HG03196 (cell line): ENCODE measurements around the gene HRC.
"Not testable (repeated sequence)": the region's sequence is repeated elsewhere in the genome, so short reads cannot be mapped to it uniquely, and the experiment has no call there.

Experiments used
- ATAC-seq: cut with Tn5 transposase; IDR thresholded peaks from one replicate; pipeline ENCODE4 v1.9.1; 2021; ENCODE audit not compliant: unreplicated experiment

Gene HRC

GRCh38 chr19:49160450-49161189 lies 5.4 kb upstream of the HRC start:
- ATAC-seq: no peak

DNA sequence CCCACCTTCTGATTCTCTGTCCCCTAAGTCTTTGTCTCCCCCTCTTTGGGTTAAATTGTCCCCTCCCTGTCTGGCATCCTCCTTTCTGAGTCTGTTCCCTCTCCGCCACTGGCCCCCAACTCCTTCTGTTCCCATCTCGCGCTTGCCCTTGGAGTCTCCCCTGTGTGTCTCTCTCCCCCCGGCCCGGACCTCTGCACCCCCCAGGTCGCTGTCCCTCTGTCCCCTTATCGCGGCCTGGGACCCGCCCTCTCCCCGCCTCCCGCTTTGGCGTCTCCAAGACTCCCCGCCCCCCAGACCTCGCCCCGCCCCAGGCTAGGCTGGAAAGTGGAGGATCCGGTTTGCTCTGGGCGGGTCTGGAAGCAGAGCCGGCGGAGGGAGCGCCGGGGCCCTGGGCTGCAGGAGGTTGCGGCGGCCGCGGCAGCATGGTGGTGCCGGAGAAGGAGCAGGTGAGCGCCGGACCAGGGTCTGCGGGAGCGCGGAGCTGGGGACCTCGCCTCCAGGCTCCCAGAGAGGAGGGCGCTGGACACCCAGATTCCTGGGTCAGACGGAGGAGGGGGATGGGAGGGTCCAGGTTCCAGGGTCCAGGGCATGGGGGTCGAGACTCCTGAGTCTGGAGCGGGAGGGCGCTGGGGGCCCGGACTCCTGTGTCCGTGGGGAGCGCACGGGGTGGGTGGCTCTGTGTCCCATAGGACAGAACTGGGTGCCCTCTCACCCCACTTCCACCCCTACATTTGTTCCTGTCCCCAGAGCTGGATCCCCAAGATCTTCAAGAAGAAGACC lies 2.4 kb upstream of the HRC start, which contains the start of gene TRPM4:
TSS of gene TRPM4 (plus strand) at position 348 of the 780 bp plus-strand sequence. CDS start at position 423, 75 bp downstream.
- ATAC-seq: no peak

- no peak for ATAC-seq
These were observed 687 bp upstream of the HRC start for GRCh38 chr19:49155820-49156346.

DNA sequence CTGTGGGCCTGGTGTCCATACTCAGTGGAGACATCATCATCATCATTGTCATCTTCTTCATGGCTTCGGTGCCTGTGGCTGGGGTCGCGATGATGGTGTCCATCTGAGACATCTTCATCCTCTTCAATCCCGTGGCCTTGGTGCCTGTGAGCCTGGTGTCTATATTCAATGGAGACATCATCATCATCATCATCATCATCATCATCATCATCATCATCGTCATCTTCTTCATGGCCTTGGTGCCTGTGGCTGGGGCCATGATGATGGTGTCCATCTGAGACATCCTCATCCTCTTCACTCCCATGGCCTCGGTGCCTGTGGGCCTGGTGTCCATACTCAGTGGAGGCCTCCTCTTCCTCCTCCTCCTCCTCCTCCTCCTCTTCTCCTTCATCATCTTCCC lies 917 bp downstream of the HRC start:
- no peak for ATAC-seq

DNA sequence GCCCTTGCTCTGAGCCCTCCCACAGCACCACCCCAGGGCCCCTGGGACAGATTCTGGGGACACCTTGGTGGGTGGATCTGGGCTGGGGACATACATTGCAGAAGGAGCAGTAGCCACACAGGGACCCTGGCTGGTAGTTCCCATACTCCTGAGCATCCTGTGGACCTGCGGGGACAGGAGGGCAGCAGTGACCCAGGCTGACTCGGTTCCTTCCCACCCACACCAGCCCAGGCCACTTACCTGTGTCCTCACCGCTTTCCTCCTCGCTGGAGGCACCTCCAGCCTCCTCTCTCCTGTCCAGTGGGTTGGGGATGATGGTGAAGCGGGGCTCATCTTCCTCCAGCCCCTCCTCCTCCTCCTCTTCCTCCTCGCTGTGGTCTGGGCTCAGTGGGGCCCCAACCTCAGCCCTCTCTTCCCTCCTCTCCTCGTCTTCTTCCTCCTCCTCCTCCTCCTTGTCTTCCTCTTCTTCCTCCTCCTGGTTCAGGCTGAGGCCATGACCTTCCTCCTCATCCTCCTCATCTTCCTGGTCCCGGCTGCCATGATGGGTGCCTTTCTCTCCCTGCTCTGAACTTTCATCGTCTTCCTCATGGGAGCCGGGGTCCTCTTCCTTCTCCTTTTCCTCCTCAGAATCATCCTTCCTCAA lies 1.9 kb downstream of the HRC start:
- ATAC-seq: no peak

DNA sequence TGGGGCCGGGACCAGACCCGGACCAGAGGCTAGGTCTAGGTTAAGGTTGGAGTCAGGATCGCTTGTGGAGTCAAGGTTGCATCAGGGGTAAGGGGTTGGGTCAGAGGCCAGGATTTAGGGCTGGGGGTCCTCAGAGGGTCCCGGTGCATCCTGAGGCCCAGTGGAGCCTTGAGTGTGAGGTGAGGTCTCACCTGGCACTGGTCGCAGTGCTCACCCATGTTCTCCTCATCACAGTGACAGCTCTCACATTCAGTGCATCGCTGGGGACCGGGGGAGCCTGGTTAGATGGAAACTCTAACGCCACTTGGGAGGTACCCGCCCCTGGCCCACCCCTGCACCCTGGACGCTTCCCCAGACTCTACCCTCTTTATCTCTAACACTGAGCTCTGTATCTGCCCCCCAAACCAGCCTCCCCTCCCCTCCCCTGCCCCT lies 3.1 kb downstream of the HRC start:
- ATAC-seq: no peak

GRCh38 chr19:49151267-49152118 lies 3.7 kb downstream of the HRC start:
- no peak for ATAC-seq

- no peak for ATAC-seq
These were observed 4.3 kb downstream of the HRC start for GRCh38 chr19:49150944-49151243.

- no peak for ATAC-seq
These were observed 4.9 kb downstream of the HRC start for GRCh38 chr19:49150106-49150943.

- ATAC-seq: no peak
These were observed 5.5 kb downstream of the HRC start for GRCh38 chr19:49149652-49150105.

- ATAC-seq: no peak
These were observed 6.2 kb downstream of the HRC start for GRCh38 chr19:49148784-49149651.

DNA sequence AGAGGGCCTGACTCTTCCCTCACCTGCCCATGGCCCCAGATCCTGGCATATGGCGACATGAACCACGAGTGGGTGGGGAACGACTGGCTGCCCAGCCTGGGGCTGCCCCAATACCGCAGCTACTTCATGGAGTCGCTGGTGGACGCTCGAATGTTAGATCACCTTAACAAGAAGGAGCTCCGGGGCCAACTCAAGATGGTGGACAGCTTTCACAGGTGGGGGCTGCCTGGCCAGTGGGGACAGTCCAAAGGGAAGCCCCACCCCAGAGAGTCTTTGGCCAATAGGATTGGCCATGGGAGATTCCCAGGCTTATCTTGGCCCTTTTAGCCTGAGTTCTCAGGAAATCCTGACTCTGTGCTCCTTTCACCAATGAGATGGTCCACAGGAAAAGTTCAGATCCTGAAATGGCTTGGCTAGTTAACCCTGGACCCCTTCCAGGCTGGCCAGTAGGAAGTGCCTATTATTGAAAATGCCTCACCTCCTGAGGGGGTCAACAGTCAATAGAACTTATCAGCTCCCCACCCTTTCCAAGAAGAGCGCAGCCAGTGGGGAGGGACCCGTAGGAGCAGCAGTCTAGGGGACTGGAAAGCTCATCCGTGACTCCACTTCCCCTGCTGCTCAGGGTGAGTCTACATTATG lies 7.0 kb downstream of the HRC start:
- ATAC-seq: no peak

- ATAC-seq: not testable (repeated sequence)
These were observed 8.8 kb downstream of the HRC start for GRCh38 chr19:49146408-49146770.

DNA sequence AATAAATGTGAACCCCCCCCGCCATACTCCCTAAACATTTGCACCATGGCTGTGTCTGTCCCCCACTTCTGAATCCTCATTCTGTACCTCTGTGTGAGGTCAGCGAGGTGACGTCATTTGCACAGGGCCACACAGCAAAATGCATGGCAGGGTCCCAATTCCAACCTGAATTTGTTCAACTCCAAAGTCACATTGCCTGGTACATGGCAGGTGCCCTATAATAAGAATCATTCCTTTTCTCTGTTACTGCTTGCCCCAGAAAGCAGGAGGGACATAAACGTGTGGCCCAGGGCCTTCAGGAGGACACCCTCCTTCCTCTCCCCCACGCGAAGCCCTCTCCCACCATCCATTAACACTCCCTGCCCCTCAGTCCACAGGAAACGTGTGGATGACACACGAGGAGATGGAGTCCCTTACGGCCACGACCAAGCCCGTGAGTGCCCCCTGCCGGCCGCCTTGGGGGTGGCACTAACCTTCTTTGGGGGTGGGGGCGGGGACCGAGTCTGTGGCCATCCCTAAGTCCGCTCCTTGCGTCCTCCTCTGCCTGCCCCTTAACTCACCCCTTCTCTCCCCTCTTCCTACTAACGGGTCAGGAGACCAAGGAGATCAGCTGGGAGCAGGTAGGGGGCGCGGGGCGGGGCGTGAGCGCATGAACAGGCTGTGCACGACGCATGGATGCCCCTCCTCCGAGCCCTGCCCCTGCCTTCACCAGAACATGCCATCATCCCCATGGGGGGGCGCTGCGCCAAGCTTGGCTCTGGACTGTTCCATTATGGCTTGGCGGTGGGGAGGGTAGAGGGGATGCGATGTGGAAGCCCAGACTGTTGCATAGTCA lies 9.4 kb downstream of the HRC start:
- no peak for ATAC-seq

DNA sequence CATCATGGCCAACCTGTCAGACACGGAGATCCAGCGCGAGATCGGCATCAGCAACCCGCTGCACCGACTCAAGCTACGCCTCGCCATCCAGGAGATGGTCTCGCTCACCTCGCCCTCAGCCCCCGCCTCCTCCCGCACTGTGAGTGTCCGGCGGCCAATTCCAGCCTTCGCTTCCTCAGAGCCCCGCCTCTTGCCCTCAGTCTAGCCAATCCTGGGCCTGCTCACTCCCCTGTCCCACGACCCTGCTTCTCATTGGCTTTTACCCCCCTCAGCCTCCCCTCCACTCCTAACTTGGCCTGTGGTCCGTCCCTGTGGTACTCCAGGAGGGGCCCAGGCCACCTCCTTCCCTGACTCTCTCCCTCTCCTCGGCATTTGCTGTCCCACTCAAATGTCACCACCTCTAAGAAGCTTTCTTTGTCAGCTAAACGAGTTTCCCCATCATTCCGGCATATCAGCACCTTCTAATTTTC lies 12.3 kb downstream of the HRC start:
- ATAC-seq: peak; percentile 67

- ATAC-seq: no peak
These were observed 13.8 kb downstream of the HRC start for GRCh38 chr19:49141352-49141751.

- ATAC-seq: no peak
These were observed 14.2 kb downstream of the HRC start for GRCh38 chr19:49140951-49141350.
